IPS-15b (cell line): ENCODE results near the gene NSMCE4A.
"Not testable (repeated sequence)": the region's sequence is repeated elsewhere in the genome, so short reads cannot be mapped to it uniquely, and the experiment has no call there.

Experiments
- H3K27me3 ChIP-seq: one replicate; pipeline ENCODE4 v1.6.1; 2013; ENCODE audit warnings: low read length; ENCODE audit not compliant: control insufficient read depth, insufficient read depth
- H3K36me3 ChIP-seq: one replicate; pipeline ENCODE4 v1.6.1; 2013; ENCODE audit warnings: low read length; ENCODE audit not compliant: control insufficient read depth, insufficient read depth
- H3K4me1 ChIP-seq: one replicate; pipeline ENCODE4 v1.6.1; 2013; ENCODE audit warnings: mild to moderate bottlenecking, low read length; ENCODE audit not compliant: control insufficient read depth, insufficient read depth
- H3K4me3 ChIP-seq: one replicate; pipeline ENCODE4 v1.5.1; 2013; ENCODE audit warnings: low read depth, low read length
- H3K9ac ChIP-seq: one replicate; pipeline ENCODE4 v1.6.1; 2013; ENCODE audit warnings: low read depth, mild to moderate bottlenecking, low read length
- H3K9me3 ChIP-seq: one replicate; pipeline ENCODE4 v1.6.1; 2013; ENCODE audit warnings: mild to moderate bottlenecking, low read length; ENCODE audit not compliant: control insufficient read depth, insufficient read depth

Gene NSMCE4A

GRCh38 chr10:121929585-121930267 is 45.3 kb downstream of the NSMCE4A start:
- H3K4me3 ChIP-seq, H3K9me3 ChIP-seq, H3K4me1 ChIP-seq, H3K36me3 ChIP-seq, H3K9ac ChIP-seq, H3K27me3 ChIP-seq: not testable (repeated sequence)

- Histone ChIP-seq H3K9me3 (no peaks in the 10 kb centered on the region), H3K4me3 (peak overlapping the region; percentile 91), H3K27me3 (no peaks in the 10 kb centered on the region), H3K4me1 (peaks cover 2% of the 10 kb centered on the region), H3K36me3 (no peaks in the 10 kb centered on the region), H3K9ac (peak overlapping the region; percentile 91)
Measured at GRCh38 chr10:121928528-121928884, 46.5 kb downstream of the NSMCE4A start.

GRCh38 chr10:121927841-121928527 is 47.0 kb downstream of the NSMCE4A start, which contains the start of gene ATE1:
Gene ATE1 (minus strand): TSS chr10:121928031. CDS start chr10:121927949, 82 bp downstream.
- H3K4me1 ChIP-seq: peaks cover 2% of the 10 kb centered on the region
- H3K9ac ChIP-seq: peak within 1 kb of the TSS; percentile 91
- no peaks in the 10 kb centered on the region for H3K27me3 ChIP-seq
- no peaks in the 10 kb centered on the region for H3K9me3 ChIP-seq
- no peaks in the 10 kb centered on the region for H3K36me3 ChIP-seq
- H3K4me3 ChIP-seq: peak within 1 kb of the TSS; percentile 91

- H3K36me3 ChIP-seq: no peaks in the 10 kb centered on the region
- H3K9me3 ChIP-seq: no peaks in the 10 kb centered on the region
- H3K4me1 ChIP-seq: no peaks in the 10 kb centered on the region
- peak overlapping the region; percentile 91 for H3K4me3 ChIP-seq
- no peaks in the 10 kb centered on the region for H3K27me3 ChIP-seq
- H3K9ac ChIP-seq: peak overlapping the region; percentile 91
Measured at GRCh38 chr10:121927318-121927840, 47.6 kb downstream of the NSMCE4A start.

- peak overlapping the region; percentile 91 for H3K9ac ChIP-seq
- H3K4me3 ChIP-seq: peak overlapping the region; percentile 91
- no peaks in the 10 kb centered on the region for H3K9me3 ChIP-seq
Measured at GRCh38 chr10:121926671-121927317, 48.2 kb downstream of the NSMCE4A start.

GRCh38 chr10:121926157-121926556 is 48.9 kb downstream of the NSMCE4A start:
- Histone ChIP-seq H3K4me1 (no peaks in the 10 kb centered on the region), H3K36me3 (no peaks in the 10 kb centered on the region), H3K9me3 (no peaks in the 10 kb centered on the region), H3K9ac (no peak overlapping the region), H3K4me3 (no peak overlapping the region), H3K27me3 (no peaks in the 10 kb centered on the region)

More at GRCh38 chr10:121926671-121927317, 48.2 kb downstream of the NSMCE4A start:
- Histone ChIP-seq H3K27me3 (no peaks in the 10 kb centered on the region), H3K36me3 (no peaks in the 10 kb centered on the region), H3K4me1 (no peaks in the 10 kb centered on the region)

- Histone ChIP-seq H3K9ac (no peak overlapping the region), H3K9me3 (no peaks in the 10 kb centered on the region), H3K4me1 (no peaks in the 10 kb centered on the region), H3K27me3 (no peaks in the 10 kb centered on the region), H3K36me3 (peaks cover 11% of the 10 kb centered on the region), H3K4me3 (no peak overlapping the region)
Measured at GRCh38 chr10:121921238-121921931, 53.6 kb downstream of the NSMCE4A start.

- H3K4me1 ChIP-seq: no peaks in the 10 kb centered on the region
- H3K9ac ChIP-seq: no peak overlapping the region
- no peak overlapping the region for H3K4me3 ChIP-seq
- no peaks in the 10 kb centered on the region for H3K27me3 ChIP-seq
- no peaks in the 10 kb centered on the region for H3K9me3 ChIP-seq
- peaks cover 11% of the 10 kb centered on the region for H3K36me3 ChIP-seq
Measured at GRCh38 chr10:121919666-121920065, 55.4 kb downstream of the NSMCE4A start.

- H3K27me3 ChIP-seq, H3K4me1 ChIP-seq, H3K4me3 ChIP-seq, H3K9me3 ChIP-seq, H3K9ac ChIP-seq: not testable (repeated sequence)
- H3K36me3 ChIP-seq: peaks cover 11% of the 10 kb centered on the region
Measured at GRCh38 chr10:121918800-121919199, 56.2 kb downstream of the NSMCE4A start.

GRCh38 chr10:121914661-121915060 is 60.4 kb downstream of the NSMCE4A start:
- H3K27me3 ChIP-seq: no peaks in the 10 kb centered on the region
- no peaks in the 10 kb centered on the region for H3K9me3 ChIP-seq
- no peak overlapping the region for H3K4me3 ChIP-seq
- H3K4me1 ChIP-seq: no peaks in the 10 kb centered on the region
- H3K9ac ChIP-seq: no peak overlapping the region
- H3K36me3 ChIP-seq: peaks cover 6% of the 10 kb centered on the region

GRCh38 chr10:121911421-121911697 is 63.7 kb downstream of the NSMCE4A start:
- Histone ChIP-seq H3K9me3 (no peaks in the 10 kb centered on the region), H3K36me3 (no peaks in the 10 kb centered on the region), H3K4me1 (no peaks in the 10 kb centered on the region), H3K4me3 (no peak overlapping the region), H3K9ac (no peak overlapping the region), H3K27me3 (no peaks in the 10 kb centered on the region)
